ENCODE data around the gene RIPOR2.
A peak's percentile ranks its signal among the peaks of the same experiment; 100 is the strongest.
"Not testable (repeated sequence)": the region's sequence is repeated elsewhere in the genome, so short reads cannot be mapped to it uniquely, and the experiment has no call there.

RIPOR2 gene

DNA sequence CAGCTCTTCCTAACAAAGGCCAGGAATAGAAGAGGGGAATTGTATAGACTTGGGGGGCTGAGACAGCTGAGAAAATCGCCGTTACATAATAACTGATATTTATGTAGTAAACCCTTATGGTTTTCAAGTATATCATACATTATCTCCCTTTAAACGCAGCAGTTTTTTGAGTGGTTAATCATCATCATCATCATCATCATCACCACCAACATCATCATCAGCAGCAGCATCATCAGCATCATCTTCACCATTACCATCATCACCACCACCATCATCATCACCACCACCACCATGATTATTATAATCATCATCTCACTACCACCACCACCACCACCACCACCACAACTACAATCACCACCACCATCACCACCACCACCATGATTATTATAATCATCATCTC lies 9.1 kb downstream of the RIPOR2 start:
- DNase-seq (ENCODE audit: low read depth) = not testable (repeated sequence)

DNA sequence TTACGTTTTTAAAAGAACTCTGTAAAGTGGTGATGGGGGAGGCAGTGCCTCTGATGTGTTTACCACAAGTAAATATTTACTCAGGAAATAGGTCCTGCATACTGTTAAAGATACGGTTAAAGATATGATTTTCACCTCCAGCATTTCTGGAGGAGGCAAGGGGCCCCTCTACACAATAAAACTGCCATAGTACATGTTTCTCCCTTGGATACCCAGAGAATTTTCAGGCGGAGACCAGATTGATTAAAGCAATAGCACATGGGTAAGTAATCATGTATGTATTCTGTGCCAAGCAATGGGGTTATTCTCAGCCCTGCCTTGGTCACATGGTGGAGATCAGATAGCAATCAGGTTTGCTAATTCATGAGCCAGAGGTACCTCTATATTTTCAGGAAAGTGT lies 9.6 kb downstream of the RIPOR2 start:
- DNase-seq (ENCODE audit: low read depth) = no peak

DNA sequence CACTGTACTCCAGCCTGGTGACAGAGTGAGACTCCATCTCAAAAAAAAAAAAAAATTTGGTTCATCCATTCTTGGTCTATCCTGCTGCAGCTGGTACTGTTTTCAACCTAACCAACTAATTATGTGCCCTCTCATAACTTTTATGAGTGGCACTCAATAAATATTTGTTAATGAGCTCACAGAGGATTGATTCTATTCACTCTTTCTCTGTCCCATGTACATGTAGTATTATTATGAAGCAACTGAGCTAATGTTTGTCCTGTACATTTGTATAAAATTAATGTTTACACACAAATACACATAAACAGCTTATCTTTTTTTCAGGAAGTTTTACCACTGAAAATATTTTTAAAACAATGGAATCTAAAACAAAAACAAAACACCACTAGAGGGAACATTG lies 10.1 kb downstream of the RIPOR2 start:
- no peak for DNase-seq (ENCODE audit: low read depth)

DNA sequence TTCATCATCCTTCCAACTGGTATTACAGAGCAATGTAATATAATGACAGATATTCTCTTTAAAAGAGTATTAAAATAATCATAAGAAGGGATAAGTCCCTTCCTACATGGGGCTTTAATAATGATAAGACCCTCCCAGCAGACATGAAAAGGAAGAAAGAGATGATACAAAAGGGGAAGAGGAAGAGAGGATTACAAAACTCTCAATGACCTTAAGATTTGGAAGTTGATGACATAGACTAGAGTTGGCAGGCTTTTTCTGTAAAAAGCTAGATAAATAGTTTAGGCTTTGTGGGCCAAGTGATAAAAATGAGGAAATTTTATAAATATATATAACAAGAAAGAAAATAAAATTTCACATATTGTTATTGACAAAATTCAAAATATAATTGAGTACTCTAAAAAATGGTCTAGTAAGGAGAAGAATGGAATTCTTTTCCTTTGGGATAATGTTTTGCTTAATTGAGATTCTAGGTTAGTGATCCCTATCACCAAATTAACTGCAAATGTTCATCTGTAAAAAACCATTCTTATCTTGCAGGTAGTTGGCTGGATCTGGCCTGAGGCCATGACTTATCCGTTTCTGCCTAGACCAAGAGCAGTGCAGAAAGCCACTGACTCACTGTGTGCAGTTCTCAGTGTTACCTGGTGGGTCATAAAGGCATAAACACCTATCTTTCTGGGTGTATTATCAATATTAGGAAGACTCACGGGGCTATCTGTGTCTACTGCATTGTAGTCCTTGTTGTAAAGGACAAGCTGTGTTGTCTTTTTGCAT lies 11.0 kb downstream of the RIPOR2 start:
- DNase-seq (ENCODE audit: low read depth) = no peak

DNA sequence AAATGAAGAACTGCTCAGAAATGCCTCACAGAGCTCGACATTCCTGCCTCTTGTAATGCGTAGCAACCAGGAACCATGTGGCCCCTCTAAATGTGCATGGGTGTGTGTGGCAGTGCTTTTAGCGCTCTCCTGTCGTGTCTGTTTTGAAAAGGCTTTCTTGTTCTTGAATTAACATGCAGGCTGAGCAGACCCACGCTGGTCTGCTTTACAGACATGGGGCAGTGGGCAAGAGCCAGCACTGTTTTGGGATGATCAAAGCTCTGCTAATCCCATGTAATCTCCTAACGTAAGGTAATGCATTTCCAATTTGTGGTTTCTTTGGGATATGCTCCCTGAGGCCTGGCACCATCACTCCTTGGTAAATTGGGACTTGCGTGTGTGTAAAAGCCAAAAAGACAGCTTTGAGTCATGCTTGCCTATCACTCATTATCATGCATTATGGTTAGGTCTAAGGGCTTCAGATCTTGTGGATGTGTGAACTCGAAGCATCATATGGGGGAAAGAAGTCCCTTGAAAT lies 11.8 kb downstream of the RIPOR2 start:
- DNase-seq (ENCODE audit: low read depth) = no peak

DNA sequence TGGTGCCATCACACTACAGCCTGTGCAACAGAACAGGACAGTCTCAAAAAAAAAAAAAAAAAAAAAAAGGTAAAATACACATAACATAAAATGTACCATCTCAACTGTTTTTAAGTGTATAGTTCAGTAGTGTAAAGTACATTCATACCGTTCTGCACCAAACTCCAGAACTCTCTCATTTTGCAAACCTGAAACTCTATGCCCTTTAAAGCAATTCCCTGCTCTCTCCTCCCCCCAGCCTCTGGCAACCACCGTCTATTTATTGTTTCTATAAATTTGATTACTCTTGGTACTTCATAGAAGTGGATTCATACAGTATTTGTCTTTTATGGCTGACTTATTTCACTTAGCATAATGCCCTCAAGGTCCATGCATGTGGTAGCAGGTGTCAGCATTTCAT lies 12.9 kb downstream of the RIPOR2 start:
- no peak for DNase-seq (ENCODE audit: low read depth)

DNA sequence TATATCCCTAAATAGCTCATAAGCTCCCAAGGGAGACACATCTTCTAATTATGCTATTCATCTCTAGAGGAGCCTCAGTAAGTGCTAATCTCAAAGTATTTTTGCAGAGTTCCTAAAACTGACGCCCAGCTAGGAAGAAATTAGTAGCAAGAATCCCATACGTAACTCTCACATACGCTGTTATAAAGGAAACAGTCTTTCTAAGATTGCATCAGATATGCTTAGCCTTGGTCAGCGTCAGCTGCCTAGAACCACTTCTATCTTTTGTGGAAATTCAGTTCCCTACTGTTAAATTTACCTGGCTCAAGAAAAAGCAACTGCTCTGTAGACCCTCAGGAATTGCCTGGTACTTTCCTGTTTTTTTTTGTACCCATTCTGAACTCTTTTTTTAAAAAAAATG lies 13.6 kb downstream of the RIPOR2 start:
- no peak for DNase-seq (ENCODE audit: low read depth)

DNA sequence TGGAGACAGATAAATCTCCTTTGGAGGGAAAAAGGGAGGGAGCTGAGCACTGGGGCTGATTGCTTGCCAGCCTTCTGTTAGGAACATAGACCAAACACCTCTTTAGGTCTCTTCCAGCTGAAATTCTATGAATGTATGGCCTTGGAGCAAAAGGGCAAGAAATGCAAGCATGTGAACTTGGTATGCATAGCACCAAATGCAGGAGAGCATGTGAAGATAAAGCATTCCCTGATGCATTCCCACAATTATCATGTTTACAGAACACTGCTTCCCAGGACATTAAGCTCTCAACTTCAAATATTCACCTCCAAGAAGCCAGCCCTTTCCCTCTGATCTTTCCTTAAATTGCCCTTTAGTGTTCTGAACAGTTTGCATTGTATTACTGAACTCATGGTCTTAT lies 15.6 kb downstream of the RIPOR2 start:
- no peak for DNase-seq (ENCODE audit: low read depth)

DNA sequence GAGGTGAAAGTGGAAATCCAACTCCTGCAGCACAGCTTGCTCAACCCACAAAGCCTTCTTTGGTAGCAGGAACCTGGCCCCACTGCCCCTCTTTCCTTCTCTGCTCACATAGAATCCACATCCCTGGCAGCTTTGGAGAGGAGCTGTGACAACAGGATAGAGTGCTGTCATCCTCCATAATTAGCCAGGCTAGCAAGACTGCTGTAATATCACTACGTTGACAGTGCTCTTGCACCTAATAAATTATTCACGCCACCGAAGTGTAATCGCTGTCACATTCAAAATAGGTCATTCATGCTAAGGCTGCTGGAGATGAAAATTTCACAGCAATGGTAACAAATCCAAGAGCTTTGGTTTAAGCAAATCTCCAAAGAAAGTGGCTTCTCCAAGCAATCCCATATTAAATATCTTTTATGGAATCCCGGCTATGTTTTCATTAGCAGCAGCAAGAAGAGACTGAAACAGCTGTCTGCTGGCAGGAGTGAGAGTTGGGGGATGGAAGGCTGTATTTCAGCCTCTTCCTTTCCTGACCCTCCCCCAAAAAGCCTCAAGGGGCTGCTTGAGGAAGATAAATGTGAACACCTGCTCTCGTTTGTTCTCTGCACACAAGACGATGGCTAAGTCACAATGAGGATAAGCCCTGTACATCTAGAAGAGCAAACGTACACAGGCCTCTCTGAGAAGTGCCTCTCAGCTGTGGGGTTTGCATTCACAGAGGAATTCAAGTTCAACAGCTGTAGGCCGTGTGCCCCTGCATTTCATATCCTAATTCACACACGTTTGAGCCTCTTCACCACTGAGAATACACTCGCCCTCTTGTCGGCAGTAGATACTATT lies 16.5 kb downstream of the RIPOR2 start:
- no peak for DNase-seq (ENCODE audit: low read depth)

DNA sequence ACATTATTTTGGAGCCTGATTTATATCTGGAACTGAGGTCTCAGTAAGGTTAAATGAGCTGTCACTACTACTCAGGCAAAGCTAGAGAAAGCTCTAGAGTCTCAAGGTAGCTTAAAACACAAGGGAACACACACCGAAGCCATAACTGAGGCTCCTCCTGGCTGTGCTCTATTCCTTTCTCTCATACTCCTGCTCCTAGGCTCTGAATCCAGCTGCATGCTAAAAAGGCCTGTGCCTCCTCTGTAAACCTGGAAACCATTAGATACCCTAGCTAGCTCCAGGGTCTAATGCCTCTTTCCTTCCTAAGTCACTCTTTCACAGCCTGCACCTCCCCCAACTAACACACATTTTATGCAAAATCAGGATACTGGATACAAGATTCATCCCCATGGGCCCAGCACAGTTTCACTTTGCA lies 17.1 kb downstream of the RIPOR2 start:
- no peak for DNase-seq (ENCODE audit: low read depth)

DNA sequence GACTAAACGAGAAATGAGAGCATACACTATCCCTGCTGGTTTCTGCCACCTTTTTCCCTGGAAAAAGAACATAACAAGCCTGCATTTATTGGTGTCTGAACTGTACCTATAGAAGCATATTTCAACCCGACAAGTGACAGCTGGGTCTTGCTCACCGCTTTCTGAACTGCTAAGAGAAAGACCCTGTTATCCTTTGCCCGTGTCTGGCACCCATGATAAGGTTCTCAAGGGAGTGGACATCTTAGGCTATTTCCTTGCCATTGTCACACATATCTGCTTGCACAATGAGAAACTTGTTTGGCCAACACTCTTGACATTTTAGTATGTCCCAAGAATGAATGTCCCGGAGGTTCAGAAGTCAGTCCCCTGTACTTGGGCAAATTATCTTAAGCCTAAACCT lies 19.3 kb downstream of the RIPOR2 start:
- no peak for DNase-seq (ENCODE audit: low read depth)

DNA sequence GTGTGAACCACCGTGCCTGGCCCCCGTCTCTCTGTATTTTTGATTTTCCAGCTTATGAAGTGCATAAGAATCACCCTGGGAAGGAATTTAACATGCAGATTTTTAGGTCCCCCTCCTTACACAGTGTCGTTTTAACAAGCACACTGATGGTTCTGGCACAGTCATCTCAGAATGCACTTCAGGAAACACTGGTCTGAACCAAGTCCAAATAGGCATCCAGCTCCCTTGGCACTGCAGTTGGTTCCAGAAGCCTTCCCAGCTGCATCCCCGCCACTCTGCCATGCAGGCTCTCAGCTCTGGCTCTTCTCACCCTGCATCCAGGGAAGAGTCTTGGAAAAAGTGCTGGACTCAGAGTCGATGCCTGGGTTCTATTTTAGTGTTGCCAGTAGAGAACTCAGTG lies 20.1 kb downstream of the RIPOR2 start:
- DNase-seq (ENCODE audit: low read depth) = no peak

DNA sequence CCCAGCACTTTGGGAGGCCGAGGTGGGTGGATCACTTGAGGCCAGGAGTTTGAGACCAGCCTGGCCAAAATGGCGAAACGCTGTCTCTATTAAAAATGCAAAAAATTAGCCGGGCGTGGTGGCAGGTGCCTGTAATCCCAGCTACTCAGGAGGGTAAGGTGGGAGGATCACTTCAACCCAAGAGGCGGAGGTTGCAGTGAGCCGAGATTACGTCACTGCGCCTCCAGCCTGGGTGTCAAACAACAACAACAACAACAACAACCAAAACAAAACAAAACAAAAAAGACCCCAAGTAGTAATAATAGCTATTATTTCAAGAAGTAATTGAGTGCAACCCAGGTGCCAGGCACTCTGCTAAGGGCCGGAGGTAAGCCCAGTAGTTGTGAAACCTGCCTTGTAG lies 21.7 kb downstream of the RIPOR2 start:
- not testable (repeated sequence) for DNase-seq (ENCODE audit: low read depth)

DNA sequence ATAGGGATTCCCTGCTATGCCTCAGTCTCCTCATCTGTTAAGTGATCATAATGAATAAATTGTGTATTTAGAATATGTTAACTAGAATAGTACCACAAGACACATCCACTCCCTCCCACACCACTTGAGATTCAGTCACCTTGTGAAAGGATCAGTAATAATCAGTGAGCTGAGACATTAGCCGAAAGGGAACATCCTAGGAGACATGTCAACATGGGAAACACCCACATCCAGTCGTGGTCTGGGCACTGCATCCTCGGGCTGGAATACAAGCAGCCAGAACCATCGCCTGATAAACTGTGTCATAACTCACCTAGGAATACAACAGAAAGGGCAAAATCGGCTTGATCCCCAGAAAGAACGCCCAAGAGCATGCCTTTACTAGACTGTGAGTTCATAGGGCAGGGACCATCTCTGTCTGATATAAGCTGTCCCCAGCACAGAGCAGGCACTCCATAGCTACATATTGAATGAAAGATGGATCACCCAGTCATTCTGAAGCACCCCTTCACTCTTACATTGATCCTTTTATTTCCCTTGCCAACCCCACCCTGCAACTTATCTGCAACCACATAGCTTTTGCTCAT lies 23.9 kb downstream of the RIPOR2 start:
- no peak for DNase-seq (ENCODE audit: low read depth)

DNA sequence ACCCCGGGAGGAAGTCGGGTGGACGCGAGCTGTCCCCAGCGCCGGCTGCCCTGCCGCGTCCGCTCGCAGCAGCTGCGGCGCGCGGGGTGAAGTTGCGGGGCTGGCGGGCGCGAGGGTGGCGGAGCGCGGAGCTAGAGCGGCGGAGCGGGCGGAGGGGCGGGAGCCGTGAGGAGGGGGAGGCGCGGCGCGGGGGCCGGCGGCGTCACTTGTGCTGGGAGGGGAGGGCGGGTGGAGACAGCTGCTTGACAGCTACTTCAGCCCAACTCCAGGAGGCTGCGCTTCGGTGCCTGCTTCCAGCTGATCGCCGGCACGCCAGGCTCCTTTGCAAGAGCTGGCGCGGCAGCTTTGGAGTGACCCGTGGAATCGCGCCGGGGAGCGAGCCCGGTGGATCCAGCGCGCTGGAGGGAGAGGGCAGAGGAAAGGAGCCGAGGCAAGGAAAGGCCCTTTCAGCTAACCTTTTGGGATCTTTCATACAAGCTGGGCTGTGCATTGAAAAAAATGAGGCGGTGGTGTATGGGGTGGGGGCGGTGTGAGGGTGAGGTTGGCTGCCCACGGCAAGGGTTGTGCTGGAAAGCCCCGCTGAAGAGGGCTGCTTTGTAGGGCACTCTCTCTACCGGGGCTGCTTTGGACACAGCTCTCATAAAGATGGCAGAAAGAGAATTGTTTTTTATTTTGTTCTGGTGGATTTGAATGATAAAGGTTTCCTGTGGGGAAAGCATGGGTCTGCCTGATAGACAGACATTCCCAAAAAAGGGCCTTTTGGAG lies 24.6 kb downstream of the RIPOR2 start:
- peak; percentile 49 for DNase-seq (ENCODE audit: low read depth)

DNA sequence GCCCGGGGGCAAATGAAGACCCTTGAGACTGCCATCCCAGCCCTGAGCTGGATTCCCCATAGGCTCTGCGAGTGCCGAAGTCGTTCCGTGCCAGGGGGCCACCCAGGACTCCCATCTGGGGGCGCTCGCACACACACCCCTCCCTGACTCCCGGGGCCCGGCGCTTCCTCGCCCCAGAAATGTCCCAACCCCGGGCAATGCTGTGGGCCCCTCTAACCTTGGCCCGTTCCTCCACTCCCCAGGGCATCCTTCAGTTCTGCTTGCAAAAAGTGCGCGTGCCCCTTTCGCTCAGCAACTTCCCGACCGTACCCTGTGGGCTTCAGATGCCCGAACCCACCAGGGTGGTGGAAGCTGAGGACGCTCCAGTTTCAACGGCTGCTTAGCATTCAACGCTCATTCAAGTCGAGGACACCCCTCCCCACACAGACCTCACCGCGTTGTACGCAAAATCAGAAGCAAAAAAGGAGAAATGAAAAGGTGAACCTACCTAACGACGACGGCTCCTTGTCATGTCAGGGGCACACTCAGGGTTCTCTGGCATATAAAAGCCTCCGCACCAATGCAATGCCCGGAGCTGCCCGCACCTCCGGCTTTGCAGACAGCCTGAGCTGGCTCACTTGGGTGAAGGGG lies 25.3 kb downstream of the RIPOR2 start:
- DNase-seq (ENCODE audit: low read depth) = peak; percentile 45

DNA sequence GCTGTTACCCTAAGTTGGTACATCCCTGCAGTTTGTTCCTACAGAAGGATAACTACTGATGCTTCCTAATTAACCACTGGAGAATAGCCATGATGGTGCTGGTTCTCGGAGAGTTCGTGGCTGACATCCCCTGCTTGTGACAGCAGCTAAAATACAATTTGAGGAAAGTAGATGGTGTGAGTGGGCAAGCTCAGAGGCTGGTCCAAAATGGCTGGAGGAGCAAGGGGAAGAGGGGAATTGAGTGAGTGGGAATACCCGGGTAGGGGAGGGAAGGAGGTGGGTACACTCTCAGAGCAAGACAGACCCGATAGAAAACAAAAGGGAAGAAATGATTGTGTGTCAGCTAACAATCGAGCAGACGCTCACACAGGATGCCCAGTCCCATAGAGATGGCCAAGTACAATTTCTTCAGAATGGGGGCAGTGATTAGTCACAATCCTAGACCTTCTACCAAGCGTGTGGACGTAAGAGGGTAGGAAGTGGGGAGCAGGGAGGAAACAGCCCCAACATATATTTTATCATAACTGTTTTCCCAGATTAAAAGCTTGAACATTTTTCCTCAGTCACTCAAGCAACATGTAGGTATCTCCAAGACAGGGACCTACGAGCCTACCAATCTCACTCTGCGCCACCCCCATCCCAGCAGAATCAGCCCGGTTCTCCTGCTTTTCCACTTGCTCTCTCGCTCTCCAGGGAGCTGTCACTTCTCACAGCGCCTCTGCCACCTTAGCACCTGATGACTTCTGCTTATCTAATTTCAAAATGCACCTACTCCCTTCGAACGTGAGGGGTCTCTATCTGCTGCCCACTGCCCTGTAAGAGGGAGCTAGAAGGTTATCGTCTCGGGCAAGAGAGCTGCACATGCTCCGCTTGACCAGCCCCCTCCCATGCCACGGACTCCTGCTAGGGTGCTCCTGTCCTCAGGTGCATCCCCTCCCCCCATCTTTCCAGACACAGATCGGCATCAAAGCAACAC lies 26.2 kb downstream of the RIPOR2 start:
- DNase-seq (ENCODE audit: low read depth) = no peak

DNA sequence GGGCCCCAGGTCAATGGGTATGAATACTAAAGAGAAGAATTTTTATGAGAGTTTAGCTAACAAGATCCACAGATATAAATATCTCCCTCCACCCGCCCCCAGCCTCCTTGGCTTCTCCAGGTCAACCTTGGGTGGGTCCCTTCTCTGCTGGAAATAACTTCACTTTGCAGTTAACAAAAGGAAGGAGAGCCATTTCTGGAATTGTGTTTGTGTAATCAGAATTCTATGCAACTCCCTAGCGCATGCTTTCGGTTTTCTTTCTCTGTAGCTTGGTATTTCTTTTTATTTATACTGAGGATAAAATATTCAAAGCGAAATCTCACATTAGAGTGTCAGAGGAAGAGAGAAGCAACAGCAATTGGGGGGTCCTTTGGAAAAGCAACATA lies 27.1 kb downstream of the RIPOR2 start:
- DNase-seq (ENCODE audit: low read depth) = no peak

DNA sequence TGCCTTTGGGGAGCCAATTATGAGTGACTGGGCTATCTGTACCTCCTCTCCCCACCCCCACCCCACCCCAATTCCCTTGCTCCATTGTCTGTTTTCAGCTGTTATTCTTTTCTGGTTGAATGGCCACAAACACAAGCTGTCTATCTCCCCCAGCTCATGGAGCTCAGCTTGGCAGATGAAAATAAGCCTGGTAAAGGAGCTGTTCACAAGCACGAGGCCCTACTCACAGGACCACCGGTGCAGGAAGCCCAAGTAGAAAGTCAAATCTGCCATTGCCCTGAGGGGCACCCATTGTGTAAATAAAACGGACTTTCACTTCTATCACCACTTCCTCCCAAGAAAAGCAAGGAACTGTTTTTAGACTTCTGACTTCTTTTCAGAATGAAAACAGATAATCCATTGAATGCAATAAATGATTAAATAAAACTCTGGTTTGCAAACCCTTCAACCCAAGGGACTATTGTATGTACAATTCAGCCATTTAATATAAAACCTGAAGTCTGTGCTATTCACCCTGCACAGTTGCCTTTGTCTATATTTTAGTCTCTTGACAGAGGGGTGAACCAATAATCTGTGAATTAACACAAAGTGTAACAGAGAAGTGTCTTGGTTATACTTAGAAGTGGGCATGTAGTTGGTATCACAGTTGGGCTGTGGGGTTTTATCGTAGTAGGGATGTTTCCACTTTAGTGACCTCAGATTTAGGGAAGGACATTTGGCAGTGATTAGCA lies 27.7 kb downstream of the RIPOR2 start:
- no peak for DNase-seq (ENCODE audit: low read depth)

DNA sequence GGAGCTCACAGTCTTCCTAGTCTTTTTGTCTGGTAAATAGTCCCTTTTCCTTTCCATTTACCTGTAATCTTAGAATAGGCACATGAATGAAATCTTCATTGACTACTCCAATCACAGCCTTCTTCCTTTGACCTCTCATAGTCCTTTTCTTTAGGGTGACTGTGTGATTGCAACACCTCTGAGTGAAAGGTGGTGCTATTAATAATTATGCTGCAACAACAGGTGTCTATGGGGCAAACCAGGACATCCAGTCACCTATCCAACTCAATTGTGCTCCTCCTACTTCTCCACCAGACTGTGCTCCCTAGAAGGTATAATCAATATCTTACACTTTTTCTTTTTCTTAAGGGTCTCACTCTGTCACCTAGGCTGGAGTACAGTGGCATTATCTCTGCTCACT lies 29.4 kb downstream of the RIPOR2 start:
- DNase-seq (ENCODE audit: low read depth) = no peak
